ENCODE data around the gene DNAJB11. TPM values are rescaled to one million over a fixed set of nuclear protein-coding genes. Genes with fewer than 3 reads are reported as not detected.

Gene DNAJB11
- total RNA-seq, 1 donor from 2014 or later = 93.5 TPM

- H3K4me3 ChIP-seq (ENCODE audit: low read depth, low read length) = no peak overlapping the region
- DNase-seq (ENCODE audit: low read depth) = no peak
- TF ChIP-seq CTCF (IDR thresholded peaks at IDR 0.05; ENCODE audit: insufficient read depth, low read length, poor library complexity, severe bottlenecking) = no peak
- no peaks in the 10 kb centered on the region for H3K36me3 ChIP-seq (ENCODE audit: control insufficient read depth, insufficient read depth, low read length)
- H3K27me3 ChIP-seq (ENCODE audit: control insufficient read depth, insufficient read depth, low read length) = no peaks in the 10 kb centered on the region
These were observed 36.3 kb upstream of the DNAJB11 start for GRCh38 chr3:186534113-186534669.

- no peak for TF ChIP-seq CTCF (IDR thresholded peaks at IDR 0.05; ENCODE audit: insufficient read depth, low read length, poor library complexity, severe bottlenecking)
- Histone ChIP-seq H3K36me3 (ENCODE audit: control insufficient read depth, insufficient read depth, low read length) (no peaks in the 10 kb centered on the region), H3K27me3 (ENCODE audit: control insufficient read depth, insufficient read depth, low read length) (no peaks in the 10 kb centered on the region), H3K4me3 (ENCODE audit: low read depth, low read length) (no peak overlapping the region)
- DNase-seq (ENCODE audit: low read depth) = no peak
These were observed 33.4 kb upstream of the DNAJB11 start for GRCh38 chr3:186536883-186537844.

GRCh38 chr3:186538779-186539178 lies 31.7 kb upstream of the DNAJB11 start:
- H3K4me3 ChIP-seq (ENCODE audit: low read depth, low read length) = no peak overlapping the region
- no peaks in the 10 kb centered on the region for H3K36me3 ChIP-seq (ENCODE audit: control insufficient read depth, insufficient read depth, low read length)
- TF ChIP-seq CTCF (IDR thresholded peaks at IDR 0.05; ENCODE audit: insufficient read depth, low read length, poor library complexity, severe bottlenecking) = no peak
- no peak for DNase-seq (ENCODE audit: low read depth)
- no peaks in the 10 kb centered on the region for H3K27me3 ChIP-seq (ENCODE audit: control insufficient read depth, insufficient read depth, low read length)

- Histone ChIP-seq H3K36me3 (ENCODE audit: control insufficient read depth, insufficient read depth, low read length) (no peaks in the 10 kb centered on the region), H3K27me3 (ENCODE audit: control insufficient read depth, insufficient read depth, low read length) (no peaks in the 10 kb centered on the region), H3K4me3 (ENCODE audit: low read depth, low read length) (no peak overlapping the region)
- peak; percentile 55 for TF ChIP-seq CTCF (IDR thresholded peaks at IDR 0.05; ENCODE audit: insufficient read depth, low read length, poor library complexity, severe bottlenecking)
- peak; percentile 37 for DNase-seq (ENCODE audit: low read depth)
These were observed 30.2 kb upstream of the DNAJB11 start for GRCh38 chr3:186540221-186540834.

GRCh38 chr3:186540835-186541226 lies 29.7 kb upstream of the DNAJB11 start:
- no peaks in the 10 kb centered on the region for H3K36me3 ChIP-seq (ENCODE audit: control insufficient read depth, insufficient read depth, low read length)
- no peaks in the 10 kb centered on the region for H3K27me3 ChIP-seq (ENCODE audit: control insufficient read depth, insufficient read depth, low read length)
- no peak overlapping the region for H3K4me3 ChIP-seq (ENCODE audit: low read depth, low read length)
- DNase-seq (ENCODE audit: low read depth) = no peak
- no peak for TF ChIP-seq CTCF (IDR thresholded peaks at IDR 0.05; ENCODE audit: insufficient read depth, low read length, poor library complexity, severe bottlenecking)

All from kidney epithelial cell (primary cell).